ENCODE data around the gene INF2. TPM values are rescaled to one million over a fixed set of nuclear protein-coding genes. Genes with fewer than 3 reads are reported as not detected.

INF2 gene
- polyA plus RNA-seq, 10 donors, result 31.6 to 57.0 (median 43.3) TPM

GRCh38 chr14:104675447-104675846 is 14.0 kb upstream of the INF2 start:
- no peak for DNase-seq

GRCh38 chr14:104676130-104676693 is 13.2 kb upstream of the INF2 start:
- DNase-seq, result no peak

- peak in 1 of 3 donors; percentile 73 for DNase-seq
These were observed 12.5 kb upstream of the INF2 start for GRCh38 chr14:104676694-104677511.

GRCh38 chr14:104677512-104678332 is 11.7 kb upstream of the INF2 start:
- peak; percentile 80 to 96 (median 87) for DNase-seq

- DNase-seq, result peak in 1 of 3 donors; percentile 85
These were observed 11.1 kb upstream of the INF2 start for GRCh38 chr14:104678346-104678745.

GRCh38 chr14:104678901-104679705 is 10.3 kb upstream of the INF2 start:
- DNase-seq, result no peak

GRCh38 chr14:104680056-104680805 is 9.2 kb upstream of the INF2 start:
- DNase-seq, result peak in 1 of 3 donors; percentile 43

- peak in 1 of 3 donors; percentile 66 for DNase-seq
These were observed 8.4 kb upstream of the INF2 start for GRCh38 chr14:104680806-104681688.

GRCh38 chr14:104681689-104682074 is 7.7 kb upstream of the INF2 start:
- peak; percentile 78 to 94 (median 89) for DNase-seq

GRCh38 chr14:104682107-104682593 is 7.3 kb upstream of the INF2 start:
- DNase-seq, result no peak

- no peak for DNase-seq
These were observed 5.6 kb upstream of the INF2 start for GRCh38 chr14:104683653-104684448.

GRCh38 chr14:104684449-104684821 is 5.0 kb upstream of the INF2 start:
- no peak for DNase-seq

GRCh38 chr14:104685216-104685997 is 4.0 kb upstream of the INF2 start:
- no peak for DNase-seq

- no peak for DNase-seq
These were observed 3.3 kb upstream of the INF2 start for GRCh38 chr14:104685998-104686610.

GRCh38 chr14:104686624-104687517 is 2.5 kb upstream of the INF2 start:
- DNase-seq, result peak in 1 of 3 donors; percentile 48
